Measurements from ENCODE around the gene CCL11.

- TF ChIP-seq ZNF221 (tag by site-specific recombination; IDR thresholded peaks at IDR 0.05; ENCODE audit: borderline replicate concordance) (no peak), ZNF777 (tag by site-specific recombination; IDR thresholded peaks at IDR 0.05; ENCODE audit: borderline replicate concordance) (no peak), ZBTB7A (tag by site-specific recombination; IDR thresholded peaks at IDR 0.05; ENCODE audit: low read depth) (no peak), ZNF202 (tag by site-specific recombination; IDR thresholded peaks at IDR 0.05; ENCODE audit: borderline replicate concordance) (no peak), YY1 (tag by site-specific recombination; IDR thresholded peaks at IDR 0.05) (no peak), ZNF530 (tag by site-specific recombination; IDR thresholded peaks at IDR 0.05; ENCODE audit: low read depth) (no peak), ZNF416 (tag by site-specific recombination; IDR thresholded peaks at IDR 0.05) (no peak), ZNF423 (tag by site-specific recombination; IDR thresholded peaks at IDR 0.05) (no peak), ZBTB17 (tag by site-specific recombination; IDR thresholded peaks at IDR 0.05) (no peak), ZNF585B (tag by site-specific recombination; IDR thresholded peaks at IDR 0.05) (no peak)
- TF ChIP-seq, protein P1, sequence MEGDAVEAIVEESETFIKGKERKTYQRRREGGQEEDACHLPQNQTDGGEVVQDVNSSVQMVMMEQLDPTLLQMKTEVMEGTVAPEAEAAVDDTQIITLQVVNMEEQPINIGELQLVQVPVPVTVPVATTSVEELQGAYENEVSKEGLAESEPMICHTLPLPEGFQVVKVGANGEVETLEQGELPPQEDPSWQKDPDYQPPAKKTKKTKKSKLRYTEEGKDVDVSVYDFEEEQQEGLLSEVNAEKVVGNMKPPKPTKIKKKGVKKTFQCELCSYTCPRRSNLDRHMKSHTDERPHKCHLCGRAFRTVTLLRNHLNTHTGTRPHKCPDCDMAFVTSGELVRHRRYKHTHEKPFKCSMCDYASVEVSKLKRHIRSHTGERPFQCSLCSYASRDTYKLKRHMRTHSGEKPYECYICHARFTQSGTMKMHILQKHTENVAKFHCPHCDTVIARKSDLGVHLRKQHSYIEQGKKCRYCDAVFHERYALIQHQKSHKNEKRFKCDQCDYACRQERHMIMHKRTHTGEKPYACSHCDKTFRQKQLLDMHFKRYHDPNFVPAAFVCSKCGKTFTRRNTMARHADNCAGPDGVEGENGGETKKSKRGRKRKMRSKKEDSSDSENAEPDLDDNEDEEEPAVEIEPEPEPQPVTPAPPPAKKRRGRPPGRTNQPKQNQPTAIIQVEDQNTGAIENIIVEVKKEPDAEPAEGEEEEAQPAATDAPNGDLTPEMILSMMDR (tag by site-specific recombination; IDR thresholded peaks at IDR 0.05), result no peak
- TF ChIP-seq, protein P2, sequence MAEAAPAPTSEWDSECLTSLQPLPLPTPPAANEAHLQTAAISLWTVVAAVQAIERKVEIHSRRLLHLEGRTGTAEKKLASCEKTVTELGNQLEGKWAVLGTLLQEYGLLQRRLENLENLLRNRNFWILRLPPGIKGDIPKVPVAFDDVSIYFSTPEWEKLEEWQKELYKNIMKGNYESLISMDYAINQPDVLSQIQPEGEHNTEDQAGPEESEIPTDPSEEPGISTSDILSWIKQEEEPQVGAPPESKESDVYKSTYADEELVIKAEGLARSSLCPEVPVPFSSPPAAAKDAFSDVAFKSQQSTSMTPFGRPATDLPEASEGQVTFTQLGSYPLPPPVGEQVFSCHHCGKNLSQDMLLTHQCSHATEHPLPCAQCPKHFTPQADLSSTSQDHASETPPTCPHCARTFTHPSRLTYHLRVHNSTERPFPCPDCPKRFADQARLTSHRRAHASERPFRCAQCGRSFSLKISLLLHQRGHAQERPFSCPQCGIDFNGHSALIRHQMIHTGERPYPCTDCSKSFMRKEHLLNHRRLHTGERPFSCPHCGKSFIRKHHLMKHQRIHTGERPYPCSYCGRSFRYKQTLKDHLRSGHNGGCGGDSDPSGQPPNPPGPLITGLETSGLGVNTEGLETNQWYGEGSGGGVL (tag by site-specific recombination; IDR thresholded peaks at IDR 0.05), result no peak
- TF ChIP-seq, protein P3, sequence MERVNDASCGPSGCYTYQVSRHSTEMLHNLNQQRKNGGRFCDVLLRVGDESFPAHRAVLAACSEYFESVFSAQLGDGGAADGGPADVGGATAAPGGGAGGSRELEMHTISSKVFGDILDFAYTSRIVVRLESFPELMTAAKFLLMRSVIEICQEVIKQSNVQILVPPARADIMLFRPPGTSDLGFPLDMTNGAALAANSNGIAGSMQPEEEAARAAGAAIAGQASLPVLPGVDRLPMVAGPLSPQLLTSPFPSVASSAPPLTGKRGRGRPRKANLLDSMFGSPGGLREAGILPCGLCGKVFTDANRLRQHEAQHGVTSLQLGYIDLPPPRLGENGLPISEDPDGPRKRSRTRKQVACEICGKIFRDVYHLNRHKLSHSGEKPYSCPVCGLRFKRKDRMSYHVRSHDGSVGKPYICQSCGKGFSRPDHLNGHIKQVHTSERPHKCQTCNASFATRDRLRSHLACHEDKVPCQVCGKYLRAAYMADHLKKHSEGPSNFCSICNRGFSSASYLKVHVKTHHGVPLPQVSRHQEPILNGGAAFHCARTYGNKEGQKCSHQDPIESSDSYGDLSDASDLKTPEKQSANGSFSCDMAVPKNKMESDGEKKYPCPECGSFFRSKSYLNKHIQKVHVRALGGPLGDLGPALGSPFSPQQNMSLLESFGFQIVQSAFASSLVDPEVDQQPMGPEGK (tag by site-specific recombination; IDR thresholded peaks at IDR 0.05), result no peak
Measured at GRCh38 chr17:34255381-34255732, 30.2 kb upstream of the CCL11 start.

All from HEK293 (cell line).